GM18499 (cell line): ENCODE results near the gene HIVEP3.

ENCODE experiments used
- ATAC-seq: cut with Tn5 transposase; IDR thresholded peaks from one replicate; pipeline ENCODE4 v1.9.1; 2021; ENCODE audit warnings: moderate number of reproducible peaks; ENCODE audit not compliant: insufficient read depth, unreplicated experiment

Gene HIVEP3

GRCh38 chr1:41520951-41521752, 397.6 kb downstream of the HIVEP3 start:
- no peak for ATAC-seq

- no peak for ATAC-seq
Observed at GRCh38 chr1:41519667-41520066, 399.1 kb downstream of the HIVEP3 start.

- ATAC-seq = no peak
Observed at GRCh38 chr1:41518471-41518870, 400.3 kb downstream of the HIVEP3 start.

- no peak for ATAC-seq
Observed at GRCh38 chr1:41517062-41517438, 401.7 kb downstream of the HIVEP3 start.

DNA sequence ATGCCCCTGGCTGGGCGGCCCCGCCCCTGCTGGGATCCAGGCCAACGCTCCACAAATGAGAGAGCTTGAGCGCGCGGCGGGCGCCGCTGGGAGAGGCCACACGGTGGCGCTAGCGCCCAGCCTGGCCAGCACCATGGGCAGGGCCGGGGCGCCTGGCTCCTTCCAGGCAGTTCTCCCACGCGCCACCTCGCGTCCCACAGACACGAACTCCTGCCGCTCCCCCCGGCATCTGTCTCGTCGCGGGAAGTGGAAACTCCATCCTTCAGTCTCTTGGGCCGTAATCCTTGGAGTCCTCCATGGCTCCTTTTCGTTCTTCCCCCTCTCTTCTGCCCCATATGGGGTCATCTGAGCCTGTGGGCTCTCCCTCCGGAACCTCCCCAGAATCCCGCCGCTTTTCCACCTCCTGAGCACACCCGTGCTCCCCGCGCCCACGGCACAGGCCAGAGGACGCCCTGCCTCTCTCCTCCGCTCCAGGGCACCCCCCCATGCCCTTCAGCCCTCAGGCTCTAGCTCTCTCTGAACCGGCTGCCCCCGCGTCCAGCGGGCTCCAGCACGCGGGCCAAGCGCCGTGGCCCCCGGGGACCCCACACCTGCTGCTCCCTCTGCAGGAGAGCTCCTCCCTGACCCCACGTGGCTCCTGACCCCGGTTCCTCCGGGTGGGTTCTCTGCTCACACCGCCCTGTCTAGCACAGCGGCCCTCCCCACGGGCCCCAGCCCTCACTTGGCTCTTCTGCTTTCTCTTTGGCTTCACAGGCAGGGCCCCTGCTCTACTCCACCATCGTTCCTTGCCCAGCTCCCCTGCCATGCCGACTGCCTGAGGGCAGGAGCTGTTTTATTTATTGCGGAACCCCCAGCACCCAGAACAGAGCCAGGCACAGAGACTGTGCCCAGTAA, 402.3 kb downstream of the HIVEP3 start:
- ATAC-seq = no peak

DNA sequence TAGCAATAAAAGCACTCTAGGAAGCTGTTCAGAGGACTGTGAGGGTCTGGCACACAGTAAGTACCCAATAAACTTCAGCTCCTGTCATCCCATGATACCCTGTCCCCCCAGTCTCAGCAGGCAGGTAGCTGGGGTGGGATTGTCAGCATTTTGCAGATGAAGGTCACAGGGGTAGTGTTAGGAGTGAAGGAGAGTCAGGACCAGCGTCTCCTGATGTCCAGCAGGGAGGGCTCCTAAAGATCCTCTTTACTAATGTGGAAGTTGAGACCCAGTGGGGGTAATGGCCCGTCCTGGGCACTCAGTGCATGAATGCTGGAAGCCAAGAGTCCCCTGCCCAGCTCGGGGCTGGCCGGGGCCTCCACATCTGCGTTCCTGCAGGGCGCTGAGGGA, 402.9 kb downstream of the HIVEP3 start:
- ATAC-seq = no peak

GRCh38 chr1:41515131-41515678, 403.5 kb downstream of the HIVEP3 start:
- no peak for ATAC-seq

DNA sequence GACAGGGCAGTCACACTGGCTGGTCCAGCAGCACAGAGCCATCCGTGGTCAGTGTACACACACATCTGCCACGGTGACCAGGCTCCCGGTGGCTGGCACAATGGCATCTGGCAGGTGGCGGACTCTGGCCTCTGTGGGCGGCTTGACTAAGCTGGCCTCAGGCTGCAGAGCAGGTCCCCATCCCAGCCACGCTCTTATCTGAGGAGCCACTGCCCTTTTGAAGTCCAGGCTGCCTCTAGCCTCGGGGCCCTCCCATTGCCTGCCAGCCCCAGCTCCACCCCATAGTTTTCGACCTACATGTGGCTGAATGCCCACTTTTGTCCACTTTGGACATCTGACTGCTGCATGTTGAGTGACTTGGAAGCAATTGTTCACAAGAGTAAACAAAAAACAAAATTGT, 404.3 kb downstream of the HIVEP3 start:
- ATAC-seq = no peak

DNA sequence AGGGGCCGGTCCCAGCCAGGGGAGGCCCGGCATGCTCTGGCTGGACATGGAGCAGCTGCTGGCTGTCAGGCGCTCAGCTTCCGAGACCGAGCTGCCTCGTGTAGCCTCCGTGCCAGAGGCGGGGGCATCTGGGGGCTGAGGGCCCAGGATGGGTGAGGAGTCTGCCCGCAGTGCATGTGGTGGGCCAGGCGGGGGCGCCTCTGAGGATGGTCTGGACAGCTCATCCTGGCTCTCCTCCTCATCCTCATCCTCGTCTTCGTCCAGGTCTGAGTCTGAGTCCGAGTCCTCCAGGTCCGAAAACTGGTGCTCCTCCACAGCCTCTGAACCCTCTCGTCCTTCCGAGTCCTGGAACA, 405.4 kb downstream of the HIVEP3 start:
- no peak for ATAC-seq

- no peak for ATAC-seq
Observed at GRCh38 chr1:41512701-41513382, 405.9 kb downstream of the HIVEP3 start.

- ATAC-seq = no peak
Observed at GRCh38 chr1:41511239-41511540, 407.5 kb downstream of the HIVEP3 start.

GRCh38 chr1:41510531-41511238, 408.0 kb downstream of the HIVEP3 start:
- ATAC-seq = no peak

DNA sequence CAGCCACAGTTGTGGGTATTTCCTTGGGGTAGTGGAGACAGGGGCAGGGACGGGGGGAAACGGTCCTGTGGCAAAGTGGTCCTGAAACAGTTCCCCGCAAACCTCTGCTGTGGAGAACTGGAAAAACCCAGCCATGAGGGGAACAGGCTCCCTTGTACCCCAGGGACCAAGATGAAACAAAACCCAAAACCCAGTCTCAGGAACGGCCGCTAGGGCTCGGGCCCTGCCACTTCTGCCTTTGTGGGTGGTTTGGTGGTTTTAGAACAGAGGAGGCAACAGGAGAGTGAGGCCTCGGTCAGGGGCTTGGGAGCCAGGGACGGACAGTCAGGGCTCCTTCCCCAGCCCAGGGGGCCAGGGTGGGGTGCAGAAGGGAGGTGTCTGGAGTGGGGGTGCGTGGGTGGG, 409.5 kb downstream of the HIVEP3 start:
- no peak for ATAC-seq

- no peak for ATAC-seq
Observed at GRCh38 chr1:41508290-41508689, 410.4 kb downstream of the HIVEP3 start.

DNA sequence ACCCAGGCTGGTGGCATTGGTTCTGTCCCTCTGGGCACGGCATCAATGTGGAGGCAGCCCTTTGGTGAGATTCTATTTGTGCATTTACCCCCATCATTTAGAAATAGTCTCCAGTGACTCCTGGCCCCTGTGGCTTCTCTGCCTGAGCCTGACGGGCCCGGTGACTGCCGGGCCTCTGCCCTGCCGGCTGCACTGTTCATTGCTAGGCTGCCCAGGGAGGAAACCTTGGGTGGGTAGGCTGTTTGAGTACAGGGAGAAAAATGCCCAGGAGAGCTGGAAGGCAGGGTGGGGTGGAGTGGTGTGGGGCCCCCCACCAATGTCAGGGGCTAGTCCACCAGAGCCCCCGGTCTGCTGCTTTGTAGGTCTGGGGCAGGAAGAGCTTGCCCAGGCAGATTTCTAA, 410.9 kb downstream of the HIVEP3 start:
- ATAC-seq = no peak

DNA sequence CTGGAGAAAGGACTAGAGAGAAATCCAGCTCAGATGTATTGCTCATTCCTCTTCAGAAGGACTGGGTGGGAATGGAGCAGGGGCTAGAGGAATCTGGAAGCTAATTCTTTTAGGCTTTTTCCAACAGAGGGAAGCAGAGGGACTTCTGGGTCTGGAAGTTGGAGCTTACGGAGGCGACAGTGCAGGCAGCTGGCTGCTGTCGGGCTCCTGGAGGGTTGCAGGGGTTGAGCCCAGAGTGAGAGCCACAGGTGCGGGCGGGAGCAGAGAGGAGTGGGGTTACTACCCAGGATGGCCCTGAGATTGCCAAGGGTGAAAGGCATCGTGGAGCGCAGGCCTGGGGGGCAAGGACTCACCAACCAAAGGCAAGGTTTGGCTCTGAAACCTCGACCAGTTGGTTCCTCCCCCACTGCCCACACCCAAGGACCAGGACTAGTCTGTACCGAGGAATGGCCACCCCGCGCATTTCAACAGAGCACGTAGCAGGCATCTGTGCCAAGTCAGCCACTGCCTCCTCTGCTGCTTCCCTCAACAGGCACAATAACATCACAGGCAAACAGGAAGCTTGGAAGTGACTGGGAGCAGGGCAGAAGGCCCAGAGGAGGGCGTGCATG, 411.5 kb downstream of the HIVEP3 start:
- ATAC-seq = no peak

- ATAC-seq = no peak
Observed at GRCh38 chr1:41504114-41505035, 414.3 kb downstream of the HIVEP3 start.

DNA sequence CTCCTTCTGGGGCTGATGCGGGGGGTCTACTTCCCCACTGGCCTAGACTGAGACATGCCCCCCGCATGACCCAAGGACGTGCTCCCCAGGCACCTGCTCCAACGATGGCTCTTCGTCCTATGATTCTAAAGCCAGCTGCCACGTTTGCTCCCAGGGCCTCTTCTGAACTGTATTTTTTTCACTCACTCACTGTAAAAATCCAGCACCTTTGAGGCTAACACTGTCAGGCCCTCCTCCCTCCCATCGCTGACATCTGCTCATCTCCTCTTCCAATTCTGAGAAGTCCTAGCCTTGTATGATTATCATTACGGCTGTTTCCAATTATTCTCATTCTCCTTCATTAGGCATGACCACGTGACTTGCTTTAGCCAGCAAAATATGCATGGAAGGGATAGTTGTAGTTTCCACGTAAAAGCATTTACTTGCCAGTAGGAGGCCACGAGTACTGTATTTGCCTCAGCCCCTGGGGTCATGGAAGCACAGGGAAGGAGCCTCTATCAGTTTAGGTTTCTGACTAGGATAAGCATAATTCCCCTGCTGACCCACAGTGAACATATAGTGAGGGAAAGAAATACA, 415.1 kb downstream of the HIVEP3 start:
- no peak for ATAC-seq

DNA sequence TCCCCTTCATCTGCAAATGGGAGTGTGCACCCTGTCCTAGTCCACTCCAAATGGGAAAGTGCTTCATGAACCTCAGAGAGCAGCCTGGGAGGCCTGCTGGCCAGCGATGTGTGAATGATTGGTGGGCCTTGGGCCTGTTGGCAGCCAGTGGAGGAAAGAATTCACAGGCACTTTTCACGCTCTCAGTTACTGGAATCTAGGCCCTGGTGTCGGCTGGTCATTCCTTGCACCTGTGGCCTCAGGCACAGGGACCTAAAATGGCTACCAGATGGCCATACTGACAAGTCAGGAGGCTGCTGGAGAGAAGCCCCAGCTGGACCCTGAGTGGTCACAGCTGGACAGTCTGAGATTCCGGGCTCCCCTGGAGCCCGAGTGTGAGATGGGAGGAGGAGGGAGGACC, 415.8 kb downstream of the HIVEP3 start:
- no peak for ATAC-seq
